ENCODE data around the gene CRYM. TPM values are rescaled to one million over a fixed set of nuclear protein-coding genes. Genes with fewer than 3 reads are reported as not detected.

CRYM gene
- total and polyA plus RNA-seq, 10 of the 15 experiments (the other 5 are each of a cell fraction or from before 2014, with no cell fraction given) = 0.30 to 6.1 (median 3.9) TPM

DNA sequence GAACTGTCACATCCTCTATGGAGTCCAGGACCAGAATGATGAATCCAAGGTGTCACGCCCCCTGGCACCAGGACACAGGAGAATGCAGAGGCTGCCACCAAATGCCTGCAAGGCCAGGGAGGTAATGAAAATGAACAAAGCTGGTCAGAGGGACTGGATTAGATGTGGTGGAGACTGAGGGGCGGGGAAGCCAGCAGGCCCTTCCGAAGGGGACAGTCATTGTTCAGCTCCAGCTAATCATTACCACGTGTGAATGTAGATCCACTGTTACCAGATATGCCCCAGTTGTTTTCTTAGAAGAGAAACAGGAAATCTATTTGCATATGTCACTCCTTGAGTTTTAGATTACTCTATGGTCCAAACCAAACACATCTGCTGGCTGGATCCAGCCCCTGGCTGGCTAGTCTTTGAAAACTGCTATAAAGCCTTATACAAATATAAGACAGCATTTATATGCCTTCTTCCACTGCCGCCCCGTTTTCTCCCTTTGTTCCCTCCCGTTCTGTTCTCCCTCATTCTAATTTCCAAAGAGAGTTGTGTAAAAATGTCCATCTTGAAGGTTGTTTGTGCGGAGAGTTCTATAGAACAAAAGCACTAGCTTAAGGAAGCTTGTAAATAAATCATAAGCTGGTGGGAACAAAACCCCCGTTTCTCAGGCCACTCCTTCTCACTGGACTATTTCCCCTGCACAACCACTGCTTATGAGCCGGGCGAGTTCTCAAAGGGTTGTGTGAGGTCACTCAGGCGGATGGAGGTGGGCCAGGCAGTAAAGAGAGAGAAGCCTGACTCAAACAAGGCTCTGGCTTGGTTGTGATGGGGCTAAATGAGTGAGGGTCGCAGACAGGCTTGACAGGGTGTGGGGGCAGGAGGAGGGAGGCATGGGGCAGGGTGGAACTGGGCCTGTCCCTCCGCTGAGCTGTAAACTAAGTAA is 14.2 kb downstream of the CRYM start (continued):
- peak; percentile 70; the same call in 1 of the 2 replicates for TF ChIP-seq RAD51 (IDR thresholded peaks at IDR 0.05)
- no peak for TF ChIP-seq CEBPB (IDR thresholded peaks at IDR 0.05; ENCODE audit: borderline replicate concordance in 1 of 2, low read depth in 2 of 2, low read length in 2 of 2)
- no peak for TF ChIP-seq NRF1 (conservative IDR thresholded peaks at IDR 0.05; ENCODE audit: low read depth, low read length)
- no peak for TF ChIP-seq POLR2AphosphoS2 (IDR thresholded peaks at IDR 0.05; ENCODE audit: low read depth, low read length)
- TF ChIP-seq, protein P1, sequence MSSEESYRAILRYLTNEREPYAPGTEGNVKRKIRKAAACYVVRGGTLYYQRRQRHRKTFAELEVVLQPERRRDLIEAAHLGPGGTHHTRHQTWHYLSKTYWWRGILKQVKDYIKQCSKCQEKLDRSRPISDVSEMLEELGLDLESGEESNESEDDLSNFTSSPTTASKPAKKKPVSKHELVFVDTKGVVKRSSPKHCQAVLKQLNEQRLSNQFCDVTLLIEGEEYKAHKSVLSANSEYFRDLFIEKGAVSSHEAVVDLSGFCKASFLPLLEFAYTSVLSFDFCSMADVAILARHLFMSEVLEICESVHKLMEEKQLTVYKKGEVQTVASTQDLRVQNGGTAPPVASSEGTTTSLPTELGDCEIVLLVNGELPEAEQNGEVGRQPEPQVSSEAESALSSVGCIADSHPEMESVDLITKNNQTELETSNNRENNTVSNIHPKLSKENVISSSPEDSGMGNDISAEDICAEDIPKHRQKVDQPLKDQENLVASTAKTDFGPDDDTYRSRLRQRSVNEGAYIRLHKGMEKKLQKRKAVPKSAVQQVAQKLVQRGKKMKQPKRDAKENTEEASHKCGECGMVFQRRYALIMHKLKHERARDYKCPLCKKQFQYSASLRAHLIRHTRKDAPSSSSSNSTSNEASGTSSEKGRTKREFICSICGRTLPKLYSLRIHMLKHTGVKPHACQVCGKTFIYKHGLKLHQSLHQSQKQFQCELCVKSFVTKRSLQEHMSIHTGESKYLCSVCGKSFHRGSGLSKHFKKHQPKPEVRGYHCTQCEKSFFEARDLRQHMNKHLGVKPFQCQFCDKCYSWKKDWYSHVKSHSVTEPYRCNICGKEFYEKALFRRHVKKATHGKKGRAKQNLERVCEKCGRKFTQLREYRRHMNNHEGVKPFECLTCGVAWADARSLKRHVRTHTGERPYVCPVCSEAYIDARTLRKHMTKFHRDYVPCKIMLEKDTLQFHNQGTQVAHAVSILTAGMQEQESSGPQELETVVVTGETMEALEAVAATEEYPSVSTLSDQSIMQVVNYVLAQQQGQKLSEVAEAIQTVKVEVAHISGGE (CRISPR knock-in tag; IDR thresholded peaks at IDR 0.05) = no peak
- TF ChIP-seq, protein P2, sequence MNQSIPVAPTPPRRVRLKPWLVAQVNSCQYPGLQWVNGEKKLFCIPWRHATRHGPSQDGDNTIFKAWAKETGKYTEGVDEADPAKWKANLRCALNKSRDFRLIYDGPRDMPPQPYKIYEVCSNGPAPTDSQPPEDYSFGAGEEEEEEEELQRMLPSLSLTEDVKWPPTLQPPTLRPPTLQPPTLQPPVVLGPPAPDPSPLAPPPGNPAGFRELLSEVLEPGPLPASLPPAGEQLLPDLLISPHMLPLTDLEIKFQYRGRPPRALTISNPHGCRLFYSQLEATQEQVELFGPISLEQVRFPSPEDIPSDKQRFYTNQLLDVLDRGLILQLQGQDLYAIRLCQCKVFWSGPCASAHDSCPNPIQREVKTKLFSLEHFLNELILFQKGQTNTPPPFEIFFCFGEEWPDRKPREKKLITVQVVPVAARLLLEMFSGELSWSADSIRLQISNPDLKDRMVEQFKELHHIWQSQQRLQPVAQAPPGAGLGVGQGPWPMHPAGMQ (IDR thresholded peaks at IDR 0.05; ENCODE audit: borderline replicate concordance) = no peak
- TF ChIP-seq POLR2A (IDR thresholded peaks at IDR 0.05; ENCODE audit: low read depth, low read length) = no peak
- TF ChIP-seq, protein P3, sequence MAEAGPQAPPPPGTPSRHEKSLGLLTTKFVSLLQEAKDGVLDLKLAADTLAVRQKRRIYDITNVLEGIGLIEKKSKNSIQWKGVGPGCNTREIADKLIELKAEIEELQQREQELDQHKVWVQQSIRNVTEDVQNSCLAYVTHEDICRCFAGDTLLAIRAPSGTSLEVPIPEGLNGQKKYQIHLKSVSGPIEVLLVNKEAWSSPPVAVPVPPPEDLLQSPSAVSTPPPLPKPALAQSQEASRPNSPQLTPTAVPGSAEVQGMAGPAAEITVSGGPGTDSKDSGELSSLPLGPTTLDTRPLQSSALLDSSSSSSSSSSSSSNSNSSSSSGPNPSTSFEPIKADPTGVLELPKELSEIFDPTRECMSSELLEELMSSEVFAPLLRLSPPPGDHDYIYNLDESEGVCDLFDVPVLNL (IDR thresholded peaks at IDR 0.05; ENCODE audit: low read depth, low read length) = no peak
- TF ChIP-seq, protein P4, sequence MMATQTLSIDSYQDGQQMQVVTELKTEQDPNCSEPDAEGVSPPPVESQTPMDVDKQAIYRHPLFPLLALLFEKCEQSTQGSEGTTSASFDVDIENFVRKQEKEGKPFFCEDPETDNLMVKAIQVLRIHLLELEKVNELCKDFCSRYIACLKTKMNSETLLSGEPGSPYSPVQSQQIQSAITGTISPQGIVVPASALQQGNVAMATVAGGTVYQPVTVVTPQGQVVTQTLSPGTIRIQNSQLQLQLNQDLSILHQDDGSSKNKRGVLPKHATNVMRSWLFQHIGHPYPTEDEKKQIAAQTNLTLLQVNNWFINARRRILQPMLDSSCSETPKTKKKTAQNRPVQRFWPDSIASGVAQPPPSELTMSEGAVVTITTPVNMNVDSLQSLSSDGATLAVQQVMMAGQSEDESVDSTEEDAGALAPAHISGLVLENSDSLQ (IDR thresholded peaks at IDR 0.05) = peak; percentile 77
- no peak for TF ChIP-seq EED (IDR thresholded peaks at IDR 0.05; ENCODE audit: low read depth)
- no peak for TF ChIP-seq RELA (IDR thresholded peaks at IDR 0.05; ENCODE audit: borderline replicate concordance, partially characterized antibody)
- no peak for TF ChIP-seq SUZ12 (IDR thresholded peaks at IDR 0.05; ENCODE audit: unreplicated experiment)
